HepG2 (cell line): ENCODE results near the gene SMARCA4. TPM values are rescaled to one million over a fixed set of nuclear protein-coding genes. Genes with fewer than 3 reads are reported as not detected.

Experiments used
- ATAC-seq: fragments of 200-7000 bp; cut with Tn5 transposase; 3 replicates; pipeline ENCODE4 v1.9.1; 2020; ENCODE audit warnings: mild to moderate bottlenecking, moderate library complexity
- BruUV-seq: library from RNA; stranded (reverse); fragments of 400-500 nt; replicated peaks from 2 replicates; lab custom pipeline; 2021; lab: Mats Ljungman, UMichigan
- CTCF ChIA-PET: fragments of 300-600 bp; formaldehyde crosslinking; extraction: SDS; loops from one replicate; lab custom pipeline; 2021; ENCODE audit warnings: low total read pairs, inconsistent platforms, low intra/inter-chr PET ratio; lab: Yijun Ruan, JAX
- POLR2A ChIA-PET: fragments of 350-600 bp; sonication (Branson Sonifier 250); formaldehyde crosslinking; loops from one replicate; lab custom pipeline; 2020; ENCODE audit warnings: antibody characterized with exemption, inconsistent platforms; lab: Yijun Ruan, JAX
- DNase-seq: peaks from one replicate; pipeline ENCODE4 v3.0.0-alpha.2; 2015; ENCODE audit warnings: low spot score
- FAIRE-seq: peaks from 3 replicates; lab custom pipeline; 2011; peaks lifted over from hg19 to GRCh38; lab: Jason Lieb, UNC
- H2AFZ ChIP-seq: one replicate; pipeline ENCODE4 v1.6.1; 2011; ENCODE audit warnings: low read length, inconsistent platforms
- H3K27ac ChIP-seq: fragments of 300-600 bp; 3 replicates; pipeline ENCODE4 v1.8.0; 2011; ENCODE audit warnings: mixed run types, mild to moderate bottlenecking, mixed read lengths, low read length, inconsistent platforms; ENCODE audit not compliant: insufficient read depth; ENCODE audit errors: extremely low read length
- H3K27me3 ChIP-seq, 2 experiments: fragments of 200-600 bp in 1 of 2; 2 replicates in 1 of 2; 3 replicates in 1 of 2; pipeline versions ENCODE4 v1.6.0 to v1.8.0; 2011; ENCODE audit warnings: low read length in 2 of 2, mild to moderate bottlenecking in 2 of 2, moderate library complexity in 2 of 2, inconsistent platforms in 1 of 2; ENCODE audit not compliant: insufficient read depth in 2 of 2, control insufficient read depth in 1 of 2
- H3K36me3 ChIP-seq, 2 experiments: fragments of 200-600 bp in 1 of 2; replicated peaks in 1 of 2; 2 replicates in 1 of 2; 3 replicates in 1 of 2; pipeline versions ENCODE4 v1.5.1 to v1.8.0; 2011; ENCODE audit warnings: low read length in 2 of 2, inconsistent platforms in 1 of 2; ENCODE audit not compliant: insufficient read depth in 2 of 2, control insufficient read depth in 1 of 2
- H3K4me1 ChIP-seq: 2 replicates; pipeline ENCODE4 v1.5.1; 2012; ENCODE audit warnings: low read length, inconsistent platforms; ENCODE audit not compliant: insufficient read depth
- H3K4me2 ChIP-seq: 2 replicates; pipeline ENCODE4 v1.6.0; 2011; ENCODE audit warnings: low read depth, low read length, inconsistent platforms
- H3K4me3 ChIP-seq, 3 experiments: fragments of 200-600 bp in 1 of 3; sonication (generic), shearing (Covaris generic) in 1 of 3; replicated peaks in 1 of 3; 2 replicates each; pipeline ENCODE4 v1.5.1; 2011 to 2016; ENCODE audit warnings: low read length in 3 of 3, inconsistent platforms in 2 of 3, low read depth in 2 of 3, mild to moderate bottlenecking in 2 of 3, control low read depth in 1 of 3, mixed read lengths in 1 of 3; ENCODE audit not compliant: insufficient read depth in 1 of 3
- H3K79me2 ChIP-seq: one replicate; pipeline ENCODE4 v1.6.1; 2011; ENCODE audit warnings: low read length, inconsistent platforms; ENCODE audit not compliant: insufficient read depth
- H3K9ac ChIP-seq: 2 replicates; pipeline ENCODE4 v1.6.0; 2011; ENCODE audit warnings: mild to moderate bottlenecking, low read depth, low read length, inconsistent platforms; ENCODE audit not compliant: insufficient read depth
- H3K9me3 ChIP-seq: 2 replicates; pipeline ENCODE4 v1.5.1; 2012; ENCODE audit warnings: mild to moderate bottlenecking, low read length
- H4K20me1 ChIP-seq: 2 replicates; pipeline ENCODE4 v1.6.0; 2011; ENCODE audit warnings: inconsistent platforms, mild to moderate bottlenecking, low read length, moderate library complexity; ENCODE audit not compliant: insufficient read depth
- ATF4 ChIP-seq, 2 experiments: fragments of 450-650 bp in 1 of 2; sonication (generic) in 1 of 2; formaldehyde crosslinking; IDR thresholded peaks; 2 replicates each; pipeline versions ENCODE4 v1.5.0 to v1.8.0; 2020 to 2022; ENCODE audit warnings: mild to moderate bottlenecking in 1 of 2, missing genetic modification reagents in 1 of 2
- HDAC6 ChIP-seq: fragments of 200-600 bp; sonication (generic); IDR thresholded peaks from 2 replicates; pipeline ENCODE4 v1.7.0; 2017; ENCODE audit warnings: mild to moderate bottlenecking, antibody characterized with exemption, low read length, low read depth
- KLF6 ChIP-seq: IDR thresholded peaks from 2 replicates; pipeline ENCODE4 v1.8.0; 2016; ENCODE audit warnings: missing biosample characterization, missing genetic modification reagents
- PAX8 ChIP-seq: sonication (generic); formaldehyde crosslinking; IDR thresholded peaks from 2 replicates; pipeline ENCODE4 v1.8.0; 2022; ENCODE audit warnings: mild to moderate bottlenecking, missing genetic modification reagents, borderline replicate concordance
- RARA ChIP-seq: IDR thresholded peaks from 2 replicates; pipeline ENCODE4 v1.6.1; 2016; ENCODE audit warnings: missing genetic modification reagents, missing compliant biosample characterization
- SPEN ChIP-seq: sonication (generic); formaldehyde crosslinking; IDR thresholded peaks from 2 replicates; pipeline ENCODE4 v1.5.1; 2020; ENCODE audit warnings: low read depth, mild to moderate bottlenecking, missing genetic modification reagents
- TAF15 ChIP-seq: fragments of 200-400 bp; formaldehyde crosslinking; IDR thresholded peaks from one replicate; pipeline ENCODE4 v1.6.1; 2018; ENCODE audit warnings: mild to moderate bottlenecking, low read depth, low read length; ENCODE audit not compliant: poor library complexity, severe bottlenecking
- TARDBP ChIP-seq: sonication (generic); formaldehyde crosslinking; IDR thresholded peaks from 2 replicates; pipeline ENCODE4 v1.8.0; 2022; ENCODE audit warnings: mild to moderate bottlenecking, missing genetic modification reagents
- ZBTB1 ChIP-seq: sonication (generic); formaldehyde crosslinking; IDR thresholded peaks from 2 replicates; pipeline ENCODE4 v1.4.0; 2020; ENCODE audit warnings: missing genetic modification reagents, borderline replicate concordance
- ZBTB4 ChIP-seq: sonication (generic); formaldehyde crosslinking; IDR thresholded peaks from 2 replicates; pipeline ENCODE4 v1.4.0; 2020; ENCODE audit warnings: missing genetic modification reagents, mild to moderate bottlenecking, borderline replicate concordance
- ZNF275 ChIP-seq: sonication (generic); formaldehyde crosslinking; IDR thresholded peaks from 2 replicates; pipeline ENCODE4 v1.8.0; 2022; ENCODE audit warnings: missing genetic modification reagents, mild to moderate bottlenecking, inconsistent platforms, borderline replicate concordance
- ZNF501 ChIP-seq: sonication (generic); formaldehyde crosslinking; IDR thresholded peaks from 2 replicates; pipeline ENCODE4 v1.5.1; 2020; ENCODE audit warnings: mild to moderate bottlenecking, moderate library complexity, missing genetic modification reagents
- WGBS: methylation state at CpG from one replicate; pipeline ENCODE4 v1.1.6; 2017; ENCODE audit warnings: low lambda C conversion rate; 5-methylcytosine and 5-hydroxymethylcytosine counted together
- in situ Hi-C: cut with HindIII; loops from 2 replicates; pipeline ENCODE4 v1.10.0; 2017; ENCODE audit warnings: low pct_unique_long_range_greater_than_20kb; ENCODE audit not compliant: extremely low pct_ligation_motif_present
- intact Hi-C: fragments of 100-400 bp; cut with micrococcal nuclease; formaldehyde crosslinking; loops from one replicate; pipeline ENCODE4 v1.10.0; 2022; ENCODE audit not compliant: unreplicated experiment
- polyA plus RNA-seq, 8 experiments: library from polyadenylated mRNA; depleted of rRNA in 3 of 8; stranded (reverse) in 7 of 8; unstranded in 1 of 8; fragments of >200 nt; fragmentation: Illumina TruSeq in 4 of 8; extraction: Trizol in 4 of 8; gene quantifications; 2 replicates each; pipeline versions ENCODE4 v1.2.1 to v1.2.3, GENCODE V29; 2011 to 2016; ENCODE audit warnings: low read depth in 4 of 8, missing spikeins in 1 of 8, mixed read lengths in 1 of 8; ENCODE audit not compliant: insufficient read depth in 1 of 8
- total RNA-seq, 5 experiments: library from RNA; depleted of rRNA; stranded (reverse); fragments of >200 nt; fragmentation: Illumina TruSeq; extraction: Trizol; gene quantifications; 2 replicates each; pipeline ENCODE4 v1.2.3, GENCODE V29; 2016; ENCODE audit warnings: low read depth in 1 of 5

The SMARCA4 gene
- total and polyA plus RNA-seq, 2 of the 13 experiments (the other 11 are each of a cell fraction or from before 2014, with no cell fraction given), result 25.4 to 45.9 TPM

GRCh38 chr19:10923260-10924112 lies 37.3 kb upstream of the SMARCA4 start (continued):
- TF ChIP-seq RARA (CRISPR knock-in tag), result no peak
- TF ChIP-seq, all 625 proteins: peak for 5

GRCh38 chr19:10924597-10924996 lies 36.2 kb upstream of the SMARCA4 start:
- Histone ChIP-seq H3K4me3 (no peak overlapping the region), H3K27me3 (no peaks in the 10 kb centered on the region; a peak in 1 of 5 replicates), H3K4me1 (peaks cover 10% of the 10 kb centered on the region), H3K36me3 (peaks cover 26 to 28% of the 10 kb centered on the region in 2 experiments; a peak in 4 of 5 replicates), H3K4me2 (no peak overlapping the region), H2AFZ (no peak overlapping the region), H3K9me3 (no peaks in the 10 kb centered on the region), H3K79me2 (peaks cover 15% of the 10 kb centered on the region), H3K27ac (no peak overlapping the region), H4K20me1 (no peaks in the 10 kb centered on the region), H3K9ac (no peak overlapping the region)
- POLR2A ChIA-PET, result no interaction called here
- no peak for TF ChIP-seq PAX8 (CRISPR knock-in tag)
- no peak for TF ChIP-seq KLF6 (CRISPR knock-in tag)
- no peak for TF ChIP-seq HDAC6
- no peak for TF ChIP-seq ATF4 (CRISPR knock-in tag; IDR thresholded peaks at IDR 0.05)
- no peak for TF ChIP-seq SPEN
- TF ChIP-seq ZBTB4 (CRISPR knock-in tag), result no peak
- TF ChIP-seq ZNF501 (CRISPR knock-in tag), result no peak
- no peak for TF ChIP-seq ZNF275 (CRISPR knock-in tag)
- TF ChIP-seq TAF15, result no peak
- TF ChIP-seq TARDBP, result no peak
- TF ChIP-seq ZBTB1 (CRISPR knock-in tag), result no peak
- in situ Hi-C loops (no loop called here), intact Hi-C loops (loop anchor here (10.0 kb wide), 1 partner anchor 50 kb away; the partner anchor contains the start of gene CARM1)
- no peak for ATAC-seq
- DNase-seq, result no peak
- CTCF ChIA-PET, result no interaction called here
- no TSS peak for BruUV-seq
- FAIRE-seq, result no peak
- 97% methylated on average over 13 of the region's 13 CpGs for WGBS
